CMK (cell line): ENCODE measurements around the gene ST6GALNAC3.
"Not testable (repeated sequence)": the region's sequence is repeated elsewhere in the genome, so short reads cannot be mapped to it uniquely, and the experiment has no call there.

ENCODE experiments used
- DNase-seq: peaks from one replicate; pipeline ENCODE4 v3.0.0-alpha.2; 2010; ENCODE audit warnings: low read depth

Gene ST6GALNAC3

DNA sequence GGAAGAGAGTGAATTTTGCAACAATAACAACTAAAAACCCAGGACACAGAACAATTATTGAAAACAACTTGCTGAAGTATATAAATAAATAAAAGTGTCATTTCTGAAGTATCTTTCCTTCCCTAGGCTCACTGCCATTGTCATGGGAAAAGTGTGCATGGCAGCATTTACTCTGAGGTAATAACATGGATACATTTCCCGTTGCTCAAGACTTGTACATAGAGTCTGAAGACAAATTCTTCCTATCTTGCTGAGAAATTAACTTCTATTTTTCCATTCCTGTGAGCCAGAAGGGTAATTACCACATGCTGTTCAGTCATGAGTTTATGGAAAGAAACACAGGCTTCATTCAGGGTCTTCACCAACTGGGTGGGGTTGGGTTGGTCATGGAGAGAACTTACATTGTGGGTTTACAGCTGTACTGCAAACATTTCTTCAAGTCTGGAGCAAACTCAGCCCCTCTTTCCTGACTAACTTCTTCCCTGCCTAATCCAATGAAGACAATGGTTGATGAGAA lies 32.2 kb downstream of the ST6GALNAC3 start:
- no peak for DNase-seq

DNA sequence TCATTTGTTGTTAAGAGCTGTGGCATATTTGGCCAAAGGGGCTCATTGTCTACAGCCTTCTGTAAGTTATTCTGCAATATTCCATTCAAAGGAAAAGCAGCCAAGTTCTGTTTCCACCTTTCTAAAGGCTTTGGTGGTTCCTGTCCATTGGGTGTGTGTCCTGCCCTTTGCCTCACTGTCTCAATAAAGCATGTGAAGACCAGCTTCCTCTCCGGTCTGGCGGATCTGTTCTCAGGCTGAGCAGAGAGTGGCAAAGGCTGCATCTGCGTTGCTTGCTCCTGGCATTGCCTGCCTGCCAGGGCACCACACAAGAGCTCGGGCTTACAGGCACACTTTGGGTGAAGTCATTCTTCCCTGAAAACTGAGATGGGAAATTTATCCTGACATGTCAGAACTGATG lies 34.9 kb downstream of the ST6GALNAC3 start:
- DNase-seq, result no peak

DNA sequence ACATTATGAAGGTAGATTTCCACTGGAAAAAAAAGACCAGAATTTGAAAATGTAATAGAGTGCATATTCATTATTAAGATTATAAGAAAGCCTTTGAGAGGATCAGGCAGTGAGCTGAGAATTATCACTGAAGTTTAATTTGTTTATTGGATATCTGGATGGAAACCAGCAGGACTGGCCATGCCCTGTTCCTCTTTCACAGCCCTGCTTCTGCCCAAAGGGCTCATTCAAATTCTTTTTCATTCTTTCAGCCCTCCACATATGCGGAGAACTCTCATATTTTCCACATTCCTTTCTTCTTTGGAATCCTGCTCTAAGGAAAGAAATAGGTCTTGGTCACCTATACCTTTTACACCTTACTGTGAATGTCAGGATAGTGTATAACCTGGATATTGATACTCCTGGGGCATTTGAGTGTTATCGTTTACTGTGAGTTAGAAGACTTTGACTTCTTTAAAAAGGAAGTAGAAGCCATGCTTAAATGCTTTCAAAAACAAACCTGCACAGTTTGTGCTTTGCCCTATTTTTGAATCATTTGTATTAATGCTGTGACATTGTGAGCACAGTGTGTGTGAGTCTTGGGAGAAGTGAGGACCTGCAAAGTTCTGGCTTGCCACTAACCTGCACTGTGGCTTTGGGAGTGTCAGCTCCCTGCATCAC lies 35.5 kb downstream of the ST6GALNAC3 start:
- no peak for DNase-seq

DNA sequence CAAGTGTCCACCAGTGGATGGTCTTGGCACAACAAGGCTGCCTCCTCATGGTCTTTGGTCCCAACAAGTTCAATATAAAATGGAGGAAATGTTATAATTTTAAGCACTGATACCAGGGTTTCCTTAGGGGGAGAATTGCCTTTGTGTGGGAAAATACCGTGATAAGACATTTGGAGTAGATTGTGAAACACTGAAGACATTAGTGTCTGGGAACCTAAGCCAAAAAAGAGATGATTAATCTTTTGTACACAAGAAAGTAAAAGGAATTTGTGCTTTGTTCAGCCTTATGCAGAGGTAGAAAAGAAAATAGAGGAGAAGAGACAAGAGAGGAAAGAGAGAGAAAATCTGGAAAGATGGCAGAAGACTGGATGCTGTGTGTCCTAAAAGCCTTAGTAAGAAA lies 36.1 kb downstream of the ST6GALNAC3 start:
- DNase-seq, result no peak

DNA sequence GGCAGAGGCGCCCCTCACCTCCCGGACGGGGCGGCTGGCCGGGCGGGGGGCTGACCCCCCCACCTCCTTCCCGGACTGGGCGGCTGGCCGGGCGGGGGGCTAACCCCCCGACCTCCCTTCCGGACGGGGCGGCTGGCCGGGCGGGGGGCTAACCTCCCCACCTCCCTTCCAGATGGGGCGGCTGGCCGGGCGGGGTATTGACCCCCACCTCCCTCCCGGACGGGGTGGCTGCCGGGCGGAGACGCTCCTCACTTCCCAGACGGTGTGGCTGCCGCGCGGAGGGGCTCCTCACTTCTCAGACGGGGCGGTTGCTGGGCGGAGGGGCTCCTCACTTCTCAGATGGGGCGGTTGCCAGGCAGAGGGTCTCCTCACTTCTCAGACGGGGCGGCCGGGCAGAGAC lies 37.8 kb downstream of the ST6GALNAC3 start:
- DNase-seq, result not testable (repeated sequence)

DNA sequence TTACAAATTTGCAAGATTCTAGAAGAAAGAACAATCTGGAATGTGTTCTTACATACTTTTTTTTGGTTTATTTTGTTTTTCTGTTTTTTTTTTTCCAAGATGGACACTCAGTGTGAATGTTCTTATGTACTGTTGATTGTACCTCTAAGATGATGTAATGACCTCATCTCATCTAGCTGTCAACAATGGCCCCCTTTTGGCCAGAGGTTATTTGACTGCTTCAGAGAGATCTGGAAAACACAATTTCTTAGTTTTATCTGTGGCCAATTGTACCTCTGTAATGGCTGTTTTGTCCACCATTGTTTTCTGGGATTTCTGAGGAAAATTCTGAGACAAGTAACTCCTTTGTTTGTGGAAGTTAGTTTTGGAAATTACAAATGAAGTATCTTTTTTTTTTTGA lies 38.9 kb downstream of the ST6GALNAC3 start:
- DNase-seq, result no peak

DNA sequence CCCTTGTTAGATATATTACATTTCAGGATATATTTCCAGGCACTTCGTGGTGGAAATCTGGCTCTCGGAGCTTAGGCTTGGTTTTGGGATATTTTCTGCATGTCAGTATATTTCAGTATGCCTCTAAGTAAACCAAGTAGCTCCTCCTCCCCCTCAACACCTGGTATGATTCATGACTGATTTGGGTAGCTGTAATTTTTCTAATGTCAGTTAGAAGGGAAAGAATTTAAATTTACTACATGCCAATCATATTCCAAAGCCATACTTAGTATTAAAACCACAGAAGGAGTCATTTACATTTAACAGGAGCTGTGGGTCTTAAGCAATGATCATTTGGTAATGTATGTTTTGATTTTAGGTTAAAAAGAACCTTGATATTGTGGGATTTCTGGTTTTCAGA lies 40.6 kb downstream of the ST6GALNAC3 start:
- DNase-seq, result no peak

DNA sequence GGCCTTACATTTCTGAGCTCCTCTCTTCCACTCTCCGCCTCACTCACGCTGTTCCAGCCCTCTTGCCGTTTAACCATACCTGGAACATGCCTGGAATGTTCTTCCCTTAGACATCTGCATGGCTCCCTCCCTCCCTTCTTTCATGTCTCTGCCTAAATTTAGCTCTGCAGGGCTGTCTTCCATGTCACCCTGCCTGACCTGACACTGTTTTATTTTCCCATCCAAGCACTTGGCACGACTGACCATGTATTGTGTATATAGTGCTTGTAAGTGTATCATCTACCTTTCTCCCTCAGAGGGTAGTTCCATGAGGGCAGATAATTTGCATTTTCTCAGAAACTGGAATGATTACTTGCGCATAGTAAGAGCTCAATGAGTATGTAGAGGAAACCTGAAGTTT lies 47.3 kb downstream of the ST6GALNAC3 start:
- no peak for DNase-seq

DNA sequence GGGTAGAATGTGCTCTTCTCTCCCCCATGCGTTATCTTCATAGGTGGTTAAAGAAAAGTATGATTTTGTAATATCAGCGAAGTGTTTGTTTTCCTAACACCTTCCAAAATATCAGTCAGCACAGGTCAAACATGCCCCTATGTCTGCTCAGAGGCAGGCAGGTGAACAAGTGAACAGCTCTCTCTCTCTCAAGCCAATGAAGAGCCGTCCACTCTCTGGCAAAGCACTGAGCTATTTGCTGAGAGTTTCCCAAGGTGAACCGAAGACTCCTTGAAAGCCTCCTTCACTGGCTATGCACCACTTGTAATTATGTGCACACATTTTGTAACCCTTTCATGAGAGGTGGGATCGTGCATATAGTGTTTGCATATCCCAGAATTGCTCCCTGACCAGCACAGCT lies 47.7 kb downstream of the ST6GALNAC3 start:
- no peak for DNase-seq

DNA sequence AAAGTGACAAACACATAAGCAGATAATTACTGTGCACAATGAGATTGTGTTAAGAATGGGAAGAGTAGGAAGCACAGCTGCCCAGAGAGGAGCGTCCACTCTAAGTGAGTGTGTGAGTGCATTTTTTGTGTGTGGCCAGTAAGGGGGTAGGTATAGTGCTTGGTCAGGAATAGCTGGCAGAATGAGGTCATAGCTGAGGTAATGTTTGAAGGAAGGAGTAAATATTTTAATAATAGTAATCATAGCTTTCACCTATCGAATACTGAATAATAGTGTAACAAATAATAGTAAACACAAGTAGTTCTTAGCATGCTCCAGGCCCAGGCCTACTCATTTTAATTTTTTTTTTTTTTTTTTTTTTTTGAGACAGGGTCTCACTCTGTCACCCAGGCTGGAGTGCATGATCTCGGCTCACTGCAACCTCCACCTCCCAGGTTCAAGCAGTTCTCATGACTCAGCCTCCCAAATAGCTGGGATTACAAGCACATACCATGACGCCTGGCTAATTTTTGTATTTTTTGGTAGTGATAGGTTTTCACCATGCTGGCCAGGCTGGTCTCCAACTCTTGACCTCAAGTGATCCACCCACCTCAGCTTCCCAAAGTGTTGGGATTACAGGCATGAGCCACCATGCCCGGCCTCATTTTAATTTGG lies 49.0 kb downstream of the ST6GALNAC3 start:
- DNase-seq, result not testable (repeated sequence)

DNA sequence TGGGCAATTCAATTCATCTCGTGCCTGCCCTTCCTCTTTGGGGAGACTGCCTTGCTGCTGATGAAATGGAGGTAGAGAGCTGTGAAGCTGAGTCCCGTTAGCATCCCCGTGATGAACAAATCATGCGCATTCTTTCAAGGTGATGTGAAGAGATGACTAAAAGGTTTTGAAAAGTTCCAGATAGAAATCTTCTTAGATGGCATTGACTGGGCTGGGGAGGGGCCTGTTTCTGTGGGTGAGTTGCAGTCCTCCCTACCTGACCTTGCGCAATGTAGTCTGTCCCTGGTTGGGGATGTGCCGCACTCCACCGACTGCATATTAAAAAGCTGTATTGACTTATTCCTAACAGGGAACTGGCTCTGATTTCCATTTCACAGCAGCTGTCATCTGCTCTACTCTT lies 49.6 kb downstream of the ST6GALNAC3 start:
- no peak for DNase-seq

DNA sequence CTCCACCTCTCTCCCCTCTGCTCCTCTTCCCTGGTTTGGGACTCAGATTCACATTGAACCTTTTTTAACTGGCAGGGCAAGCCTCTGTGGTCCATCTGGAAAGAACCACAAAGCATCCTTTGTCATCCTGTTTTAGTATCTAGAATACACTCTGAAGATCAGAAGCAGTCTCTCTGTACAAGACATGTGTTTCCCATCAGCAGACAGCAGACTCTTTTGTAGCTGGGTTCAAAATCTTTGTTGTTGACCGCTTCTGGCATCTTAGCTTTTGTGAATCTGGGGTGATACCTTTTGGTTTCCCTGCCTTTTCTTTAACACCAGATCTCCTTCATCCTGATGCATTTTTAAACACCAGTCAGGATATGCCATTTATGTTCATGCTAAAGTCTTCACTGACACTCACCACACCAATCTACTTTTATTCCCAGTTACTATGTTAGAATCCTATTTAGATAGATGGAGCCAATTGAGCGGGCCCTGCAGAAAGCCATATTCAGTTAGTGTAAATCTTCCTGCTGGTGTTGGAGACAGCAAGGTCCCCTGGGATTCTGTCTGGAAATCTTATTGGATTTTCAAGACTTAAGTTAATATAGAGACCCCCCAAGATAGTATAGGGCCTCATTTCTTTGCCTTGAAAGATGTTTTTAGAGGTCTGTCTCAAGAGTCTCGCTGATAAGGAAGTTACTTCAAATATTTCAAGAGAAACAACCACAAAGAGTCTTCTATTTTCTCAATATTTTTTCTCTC lies 51.1 kb downstream of the ST6GALNAC3 start:
- DNase-seq, result no peak

DNA sequence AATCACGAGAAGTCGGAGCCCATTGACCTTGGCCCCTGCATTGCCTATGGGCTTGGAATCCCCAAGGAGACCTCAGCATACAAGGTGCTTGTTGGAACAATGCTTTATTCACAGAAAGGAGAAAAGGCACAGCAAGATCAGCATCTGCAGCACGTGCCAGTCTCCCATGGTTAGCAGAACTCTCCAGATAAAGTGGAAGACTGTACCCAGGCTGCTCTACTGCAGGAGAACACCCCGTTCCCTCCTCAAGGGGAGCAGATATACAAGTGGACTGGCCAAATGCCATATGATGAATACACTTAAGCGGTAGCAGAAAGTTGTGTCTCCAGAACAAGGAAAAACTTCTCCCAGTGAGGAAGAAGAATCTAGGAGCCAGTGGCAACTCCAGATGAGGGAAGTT lies 53.5 kb downstream of the ST6GALNAC3 start:
- no peak for DNase-seq

DNA sequence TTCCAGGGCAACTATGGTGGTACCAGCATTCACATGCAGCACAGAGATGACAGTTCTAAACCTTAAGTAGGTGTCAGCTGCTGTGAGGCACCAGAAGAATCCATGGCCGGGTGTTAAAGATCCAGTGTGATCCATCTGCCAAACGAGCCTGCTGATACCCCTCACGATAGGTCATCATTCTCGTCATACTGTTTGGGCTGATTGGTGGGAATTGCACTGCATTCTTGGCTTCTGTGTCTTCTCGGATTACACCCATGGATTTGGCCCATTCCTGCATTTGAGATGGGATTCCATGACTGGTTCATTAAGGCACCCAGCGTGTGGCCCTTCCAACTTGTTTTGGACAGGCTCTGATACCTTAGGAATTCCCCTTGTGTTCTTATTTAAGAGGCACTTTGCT lies 55.2 kb downstream of the ST6GALNAC3 start:
- DNase-seq, result no peak

DNA sequence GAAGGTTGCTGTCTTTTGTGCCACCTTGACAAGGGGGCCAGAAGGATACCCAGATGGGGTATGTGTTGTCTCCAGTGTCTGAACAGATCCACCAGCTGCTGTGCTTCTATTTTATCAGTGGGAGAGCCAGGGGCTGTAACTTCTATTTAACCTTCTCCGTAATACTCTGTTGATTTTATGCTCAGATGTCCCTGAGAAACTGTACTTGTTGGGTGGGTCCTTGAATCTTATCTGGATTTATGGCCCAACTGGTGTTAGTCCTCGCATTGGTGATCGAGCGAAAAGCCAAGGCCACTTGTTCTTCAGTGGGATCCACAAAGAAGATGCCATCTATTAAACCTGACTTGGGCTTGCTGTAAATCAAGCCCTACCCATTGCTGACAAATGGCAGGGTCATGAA lies 56.4 kb downstream of the ST6GALNAC3 start:
- DNase-seq, result no peak

DNA sequence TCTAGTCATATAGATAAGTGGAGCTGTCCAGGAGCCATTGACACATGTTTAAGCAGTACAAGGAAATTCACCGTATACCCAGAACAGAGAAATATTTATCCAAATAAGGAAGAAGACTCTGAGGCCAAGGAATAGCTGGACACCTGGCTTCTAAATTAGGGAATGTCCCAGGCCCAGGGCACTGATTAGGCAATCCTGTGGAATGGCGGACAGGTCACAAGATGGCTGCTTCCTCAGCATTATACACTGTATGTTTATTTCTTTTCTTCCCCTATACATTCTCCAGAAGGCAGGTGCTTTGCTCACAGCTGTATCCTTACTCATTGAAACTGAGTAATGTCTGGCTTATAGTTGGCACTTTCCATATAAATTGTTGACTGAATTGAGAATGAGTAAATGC lies 59.4 kb downstream of the ST6GALNAC3 start:
- DNase-seq, result no peak

DNA sequence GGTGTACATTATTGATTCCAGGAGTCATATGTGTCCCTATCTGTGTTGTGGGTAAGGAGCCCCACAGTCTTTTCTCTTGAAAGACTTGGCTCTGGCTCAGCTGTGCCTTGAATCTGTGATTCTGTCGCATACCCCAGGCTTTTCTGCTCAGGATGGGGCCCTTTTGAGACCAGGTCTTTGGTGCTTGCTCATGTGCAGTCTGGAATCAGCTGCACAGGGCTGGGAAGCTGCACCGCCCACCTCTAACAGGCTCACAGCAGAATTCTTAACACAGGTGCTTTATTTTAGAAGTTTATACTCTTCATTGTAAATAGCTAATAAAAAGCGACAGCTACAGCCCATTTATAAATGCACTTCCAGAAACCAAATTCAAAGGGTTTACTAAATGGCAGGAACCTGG lies 61.3 kb downstream of the ST6GALNAC3 start:
- no peak for DNase-seq

DNA sequence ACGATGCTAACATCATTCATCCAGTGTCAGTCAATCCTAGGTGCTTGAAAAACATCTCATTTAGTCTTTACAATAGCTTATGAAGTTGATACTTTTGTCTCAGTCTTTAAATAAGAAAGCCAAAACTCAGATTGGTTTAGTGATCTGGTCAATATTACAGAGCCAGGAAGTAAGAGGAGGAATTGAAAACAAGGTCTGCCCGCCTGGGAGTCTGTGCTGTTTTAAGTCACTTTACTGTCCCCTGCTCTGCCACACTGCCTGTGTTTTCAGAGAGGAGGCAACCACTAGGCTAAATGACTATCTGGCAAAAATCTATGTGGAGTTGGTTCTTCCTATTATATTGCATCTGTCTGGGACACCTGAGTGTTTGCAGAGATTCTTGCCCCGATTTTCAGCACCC lies 62.3 kb downstream of the ST6GALNAC3 start:
- no peak for DNase-seq

DNA sequence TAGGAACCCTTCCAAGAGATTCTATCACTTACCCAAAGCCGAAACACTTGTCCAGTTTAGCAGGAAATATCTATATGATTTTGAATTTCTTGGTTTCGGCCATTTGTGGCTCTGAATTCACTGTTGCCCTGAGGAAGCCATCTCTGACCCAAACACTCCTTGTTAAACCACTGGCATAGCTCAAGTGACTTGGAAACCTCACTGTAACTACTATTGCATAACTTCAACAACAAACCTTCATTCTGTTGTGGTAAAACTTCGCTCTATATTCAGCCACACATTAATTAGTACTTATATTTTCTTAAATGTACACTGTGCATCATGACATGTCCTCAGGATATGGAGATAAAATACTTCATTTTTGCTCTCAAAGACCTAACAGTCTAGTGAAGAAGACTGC lies 63.2 kb downstream of the ST6GALNAC3 start:
- DNase-seq, result no peak

DNA sequence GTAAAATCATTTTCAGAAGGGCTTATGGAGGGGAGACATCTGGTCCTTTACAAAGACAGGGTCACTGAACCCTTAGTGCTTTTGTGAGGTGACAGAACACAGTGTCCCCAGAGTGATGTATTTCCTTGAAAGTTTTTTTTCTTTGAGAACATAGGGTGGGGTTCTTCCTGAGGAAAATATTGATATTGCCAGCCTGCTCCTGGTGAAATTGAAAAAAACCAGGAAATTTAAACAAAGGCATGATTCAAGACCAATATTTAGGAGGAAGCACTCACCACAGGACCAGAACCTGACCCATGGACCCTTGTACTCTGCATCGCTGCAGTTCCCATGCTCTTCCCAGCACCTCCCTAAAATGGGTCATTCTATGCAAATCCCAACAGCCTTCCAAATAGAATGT lies 63.7 kb downstream of the ST6GALNAC3 start:
- DNase-seq, result no peak

DNA sequence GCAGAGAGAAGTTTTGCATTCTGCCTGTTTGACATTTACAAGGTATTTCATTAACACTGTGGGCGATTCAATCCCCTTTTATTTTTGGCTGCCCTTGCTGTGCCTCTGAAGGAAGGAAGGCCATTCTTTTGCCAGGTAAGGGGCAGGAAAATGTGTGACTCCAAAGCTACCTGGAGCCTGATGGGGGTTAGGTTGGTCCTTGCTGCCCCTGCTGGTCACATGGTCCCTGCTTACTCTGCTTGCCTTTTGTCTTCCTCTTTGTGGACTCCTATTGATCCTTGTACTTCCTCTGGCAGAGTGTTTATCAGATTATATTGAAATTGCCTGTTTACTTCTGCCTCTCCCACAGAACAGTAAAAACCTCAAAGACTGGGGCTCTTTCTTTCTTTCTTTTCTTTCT lies 65.7 kb downstream of the ST6GALNAC3 start:
- no peak for DNase-seq

DNA sequence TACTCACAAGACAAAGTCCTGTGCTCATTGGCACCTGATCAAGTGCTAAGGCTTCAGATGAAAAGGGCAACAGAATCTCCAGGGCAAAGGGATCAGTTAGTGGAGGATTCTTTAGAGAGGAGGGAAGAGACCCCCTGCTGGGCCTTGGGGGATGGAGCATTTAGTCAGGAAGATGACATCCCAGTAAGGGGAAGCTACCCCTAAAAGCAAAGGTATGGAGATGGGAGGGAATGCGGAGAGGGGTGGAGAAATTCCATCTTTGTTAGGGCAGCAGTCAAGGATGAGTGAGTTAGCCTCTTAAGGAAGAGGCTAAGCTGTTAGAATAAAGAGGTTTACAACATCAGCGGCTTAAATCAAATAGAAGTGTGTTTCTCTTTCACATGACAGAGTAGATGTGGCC lies 67.4 kb downstream of the ST6GALNAC3 start:
- DNase-seq, result no peak
